Activated naive CD8-positive, alpha-beta T cell (primary cell): ENCODE data around the gene SORCS3.

ENCODE experiments used
- H3K27ac Mint-ChIP-seq: one replicate; pipeline ENCODE4 v1.8.0; 2021; ENCODE audit warnings: mixed read lengths
- H3K27me3 Mint-ChIP-seq: one replicate; pipeline ENCODE4 v1.8.0; 2021; ENCODE audit warnings: mixed read lengths
- H3K36me3 Mint-ChIP-seq: one replicate; pipeline ENCODE4 v1.8.0; 2021; ENCODE audit warnings: mixed read lengths
- H3K4me1 Mint-ChIP-seq: one replicate; pipeline ENCODE4 v1.8.0; 2021; ENCODE audit warnings: low read depth, mixed read lengths
- H3K4me3 Mint-ChIP-seq: one replicate; pipeline ENCODE4 v1.8.0; 2021; ENCODE audit warnings: mild to moderate bottlenecking, mixed read lengths
- H3K9me3 Mint-ChIP-seq: one replicate; pipeline ENCODE4 v1.8.0; 2021; ENCODE audit warnings: low read depth, mixed read lengths

SORCS3 gene

DNA sequence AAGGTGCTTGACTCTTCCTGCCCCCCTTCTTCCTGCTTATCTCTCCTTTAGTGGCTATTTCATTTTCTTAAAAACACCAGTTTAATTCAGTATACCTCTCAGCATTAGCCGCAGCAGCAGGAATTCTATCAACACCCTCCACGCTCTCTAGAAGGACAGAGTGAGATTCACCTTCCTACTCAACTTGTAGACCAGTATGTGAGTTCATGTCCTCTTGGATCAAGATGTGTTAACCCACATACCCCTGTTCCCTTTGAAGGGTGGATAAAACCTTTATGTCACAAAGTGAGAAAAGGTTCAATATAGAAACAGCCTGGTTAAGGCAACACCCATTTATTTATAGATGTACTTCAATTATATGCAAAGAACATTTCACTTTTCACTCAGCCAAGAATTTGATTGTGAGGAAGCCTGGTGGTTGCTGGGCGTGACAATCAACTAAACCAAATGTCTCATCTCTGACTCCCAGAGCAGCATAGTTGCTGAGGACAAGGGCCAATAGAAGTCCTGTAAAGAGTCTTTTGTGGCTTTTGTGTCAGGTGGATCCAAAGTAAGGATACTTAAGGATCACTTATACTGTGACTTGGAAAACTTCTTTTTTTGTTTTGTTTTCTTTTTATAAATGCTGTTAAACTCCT, 617.1 kb downstream of the SORCS3 start:
- H3K36me3 Mint-ChIP-seq: no peaks in the 10 kb centered on the region
- H3K4me1 Mint-ChIP-seq: no peaks in the 10 kb centered on the region
- no peaks in the 10 kb centered on the region for H3K9me3 Mint-ChIP-seq
- no peak overlapping the region for H3K27ac Mint-ChIP-seq
- H3K27me3 Mint-ChIP-seq: no peaks in the 10 kb centered on the region
- H3K4me3 Mint-ChIP-seq: no peak overlapping the region

DNA sequence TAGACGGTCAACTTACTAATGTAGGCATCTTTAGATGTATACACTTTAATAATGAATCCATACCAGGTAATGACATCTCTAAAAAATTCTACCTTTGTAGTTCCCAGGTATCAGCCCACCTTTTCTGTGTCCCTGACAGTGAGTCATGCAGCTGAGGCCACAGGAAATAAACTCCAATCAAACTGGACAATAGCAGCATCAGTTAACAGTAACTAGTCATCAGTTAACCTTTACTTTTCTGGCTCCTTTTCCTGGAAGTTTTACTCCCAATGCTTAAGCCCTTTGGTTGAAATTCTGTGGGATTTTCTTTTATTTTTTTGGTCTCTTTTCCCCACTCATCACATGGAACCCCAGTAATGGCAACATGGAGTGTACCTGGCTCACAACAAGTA, 617.6 kb downstream of the SORCS3 start:
- H3K4me1 Mint-ChIP-seq: no peaks in the 10 kb centered on the region
- H3K36me3 Mint-ChIP-seq: no peaks in the 10 kb centered on the region
- no peak overlapping the region for H3K27ac Mint-ChIP-seq
- no peaks in the 10 kb centered on the region for H3K9me3 Mint-ChIP-seq
- H3K4me3 Mint-ChIP-seq: no peak overlapping the region
- no peaks in the 10 kb centered on the region for H3K27me3 Mint-ChIP-seq

DNA sequence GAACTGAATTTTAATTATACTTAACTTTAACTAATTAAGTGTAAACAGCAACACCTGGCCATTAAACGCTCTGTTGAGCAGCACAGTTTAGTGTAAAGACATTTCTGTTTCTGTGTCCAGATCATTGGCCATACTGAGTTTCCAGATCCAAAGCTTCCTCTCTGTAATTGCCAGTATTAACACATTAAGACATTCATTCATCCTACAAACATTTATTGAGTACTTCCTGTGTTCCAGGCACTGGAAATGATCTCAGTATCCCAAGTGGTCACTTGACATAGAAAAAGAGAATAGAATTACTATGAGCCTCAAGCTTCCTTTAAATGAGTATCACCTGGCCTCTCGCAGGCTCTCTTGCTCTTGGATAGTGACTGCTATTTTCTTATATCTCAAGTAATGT, 618.1 kb downstream of the SORCS3 start:
- Mint-ChIP-seq H3K27ac (no peak overlapping the region), H3K27me3 (no peaks in the 10 kb centered on the region), H3K36me3 (no peaks in the 10 kb centered on the region), H3K4me1 (no peaks in the 10 kb centered on the region), H3K9me3 (no peaks in the 10 kb centered on the region), H3K4me3 (no peak overlapping the region)

DNA sequence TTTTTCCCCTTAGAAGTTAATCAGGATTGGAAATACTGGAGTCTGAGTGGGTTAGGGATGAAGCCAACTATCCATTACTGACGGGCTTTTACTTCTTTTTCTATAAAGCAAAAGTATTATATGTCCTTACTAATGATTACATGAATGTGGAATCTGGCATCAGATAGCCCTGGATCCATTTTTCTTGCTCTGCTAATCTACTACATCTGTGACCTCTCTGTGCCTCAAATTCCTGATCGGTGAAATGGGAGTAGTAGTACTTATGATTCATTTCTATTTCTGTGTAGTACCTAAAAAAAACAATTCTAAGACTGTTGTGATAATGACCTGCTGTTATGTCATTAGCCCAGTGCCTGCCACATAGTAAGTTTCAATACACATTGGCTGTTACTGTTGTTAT, 621.6 kb downstream of the SORCS3 start:
- H3K4me1 Mint-ChIP-seq: no peaks in the 10 kb centered on the region
- H3K27ac Mint-ChIP-seq: no peak overlapping the region
- no peak overlapping the region for H3K4me3 Mint-ChIP-seq

DNA sequence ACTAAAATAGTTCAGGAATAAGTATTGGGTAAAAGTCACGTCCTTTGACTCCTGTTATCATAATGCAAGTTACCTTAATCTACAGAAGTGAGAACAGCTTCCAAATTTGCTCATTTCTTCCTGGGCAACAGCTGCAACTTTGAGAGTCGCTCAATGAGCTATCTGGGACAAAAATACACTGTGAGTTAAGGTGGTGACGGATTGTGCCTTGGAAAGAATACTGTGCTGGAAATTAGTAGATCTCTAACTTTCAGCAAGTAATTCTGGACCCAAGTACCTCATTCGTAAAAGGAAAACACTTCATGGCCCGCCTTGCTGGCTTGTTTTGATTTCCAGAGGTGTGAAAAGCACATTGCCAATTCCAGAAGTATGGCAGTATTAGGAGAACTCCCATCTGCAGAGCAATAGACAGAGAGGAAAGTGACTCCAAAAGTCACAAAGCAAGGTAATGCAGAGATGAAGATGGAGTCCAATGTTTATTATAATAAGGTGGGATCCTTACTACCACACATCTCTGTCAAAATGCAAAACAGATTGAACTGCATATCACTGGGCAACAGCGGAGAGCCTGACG, 626.0 kb downstream of the SORCS3 start:
- Mint-ChIP-seq H3K9me3 (no peaks in the 10 kb centered on the region), H3K4me1 (no peaks in the 10 kb centered on the region), H3K4me3 (no peak overlapping the region), H3K36me3 (no peaks in the 10 kb centered on the region), H3K27ac (no peak overlapping the region), H3K27me3 (no peaks in the 10 kb centered on the region)

More for the DNA sequence above, 621.6 kb downstream of the SORCS3 start:
- no peaks in the 10 kb centered on the region for H3K9me3 Mint-ChIP-seq
- H3K27me3 Mint-ChIP-seq: no peaks in the 10 kb centered on the region
- no peaks in the 10 kb centered on the region for H3K36me3 Mint-ChIP-seq

DNA sequence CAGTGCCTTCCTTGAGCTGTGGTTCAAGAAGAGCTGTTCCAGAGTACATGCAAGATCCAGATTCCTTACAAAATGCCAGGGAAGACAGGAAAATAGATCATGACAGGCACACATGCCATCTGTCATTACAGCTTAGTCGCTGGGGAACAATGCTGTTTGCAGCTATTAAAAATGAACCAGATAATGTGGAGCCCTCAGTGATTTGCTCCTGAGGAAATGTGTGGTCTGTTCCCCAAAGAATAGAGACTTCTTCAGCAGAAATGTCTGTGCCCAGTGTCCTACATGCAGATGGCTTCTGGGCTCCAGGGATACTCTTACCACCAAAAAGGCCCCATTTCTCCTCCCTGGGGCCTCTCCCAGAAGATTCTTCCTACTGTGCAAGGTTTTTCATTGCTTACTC, 627.9 kb downstream of the SORCS3 start:
- Mint-ChIP-seq H3K4me3 (no peak overlapping the region), H3K4me1 (no peaks in the 10 kb centered on the region), H3K27me3 (no peaks in the 10 kb centered on the region), H3K36me3 (no peaks in the 10 kb centered on the region), H3K27ac (no peak overlapping the region), H3K9me3 (no peaks in the 10 kb centered on the region)

DNA sequence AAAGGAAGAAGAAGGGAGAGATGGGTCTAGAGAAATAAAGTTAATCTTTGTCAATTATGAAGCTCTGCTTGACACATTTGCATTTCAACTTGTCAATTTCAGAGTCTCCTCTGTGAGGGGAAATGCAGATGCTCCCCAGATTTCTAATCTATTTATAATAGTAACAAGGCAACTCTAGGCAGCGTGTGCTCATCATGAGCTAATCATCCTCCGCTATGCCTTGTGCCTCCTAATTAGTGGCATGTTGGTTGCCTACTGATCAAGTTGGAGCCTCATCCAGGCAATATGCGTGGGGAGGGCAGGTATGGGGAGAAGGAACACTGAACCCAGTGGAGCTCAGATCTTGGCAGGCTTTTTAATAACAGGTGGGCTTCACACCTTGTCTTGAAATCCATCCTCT, 628.6 kb downstream of the SORCS3 start:
- Mint-ChIP-seq H3K36me3 (no peaks in the 10 kb centered on the region), H3K4me3 (no peak overlapping the region), H3K9me3 (no peaks in the 10 kb centered on the region), H3K27me3 (no peaks in the 10 kb centered on the region), H3K4me1 (no peaks in the 10 kb centered on the region), H3K27ac (no peak overlapping the region)

DNA sequence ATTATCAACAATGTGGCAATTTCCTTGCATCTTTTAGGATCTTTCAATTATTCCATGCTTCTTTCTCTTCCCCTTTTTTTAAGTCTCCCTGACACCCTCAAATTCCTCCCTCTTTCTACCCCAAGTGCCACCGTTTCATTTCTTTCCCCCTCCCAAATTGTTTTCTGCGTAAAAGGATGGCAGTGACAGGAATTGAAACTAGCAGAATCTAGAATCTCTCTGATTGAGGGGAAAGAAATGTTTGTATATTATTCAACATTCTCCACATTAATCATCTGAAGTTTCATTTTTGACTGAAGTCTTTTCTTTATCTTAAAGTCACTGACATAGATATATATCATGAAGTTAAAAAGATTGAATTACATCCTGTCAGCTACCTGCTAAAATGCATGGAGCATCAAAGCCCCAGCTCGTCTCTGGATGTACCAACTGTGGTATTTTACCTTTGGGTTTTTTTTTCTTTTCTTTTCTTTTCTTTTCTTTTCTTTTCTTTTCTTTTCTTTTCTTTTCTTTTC, 633.5 kb downstream of the SORCS3 start:
- Mint-ChIP-seq H3K27me3 (no peaks in the 10 kb centered on the region), H3K36me3 (no peaks in the 10 kb centered on the region), H3K27ac (no peak overlapping the region), H3K4me3 (no peak overlapping the region), H3K9me3 (no peaks in the 10 kb centered on the region), H3K4me1 (no peaks in the 10 kb centered on the region)

DNA sequence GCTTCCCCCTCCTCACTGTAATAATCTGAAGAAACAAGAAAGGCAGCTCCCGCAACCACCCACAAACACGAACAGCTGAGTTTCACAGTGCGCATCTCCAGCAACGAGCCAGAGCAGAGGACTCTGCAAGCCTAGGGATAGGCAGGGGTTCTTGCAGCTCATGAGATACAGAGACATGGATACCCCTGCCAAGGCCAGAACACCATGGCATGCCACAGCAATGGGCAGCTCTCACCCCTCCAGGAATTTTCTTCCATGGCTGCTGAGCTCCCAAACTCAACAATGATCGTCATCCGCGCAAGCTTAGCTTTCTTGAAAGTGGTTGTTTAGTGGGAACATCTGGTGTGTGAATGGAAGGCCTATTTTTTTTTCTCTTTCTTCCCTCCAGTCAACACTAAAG, 637.3 kb downstream of the SORCS3 start:
- H3K4me1 Mint-ChIP-seq: no peaks in the 10 kb centered on the region
- no peaks in the 10 kb centered on the region for H3K27me3 Mint-ChIP-seq
- H3K36me3 Mint-ChIP-seq: no peaks in the 10 kb centered on the region
- no peaks in the 10 kb centered on the region for H3K9me3 Mint-ChIP-seq
- H3K27ac Mint-ChIP-seq: no peak overlapping the region
- no peak overlapping the region for H3K4me3 Mint-ChIP-seq

DNA sequence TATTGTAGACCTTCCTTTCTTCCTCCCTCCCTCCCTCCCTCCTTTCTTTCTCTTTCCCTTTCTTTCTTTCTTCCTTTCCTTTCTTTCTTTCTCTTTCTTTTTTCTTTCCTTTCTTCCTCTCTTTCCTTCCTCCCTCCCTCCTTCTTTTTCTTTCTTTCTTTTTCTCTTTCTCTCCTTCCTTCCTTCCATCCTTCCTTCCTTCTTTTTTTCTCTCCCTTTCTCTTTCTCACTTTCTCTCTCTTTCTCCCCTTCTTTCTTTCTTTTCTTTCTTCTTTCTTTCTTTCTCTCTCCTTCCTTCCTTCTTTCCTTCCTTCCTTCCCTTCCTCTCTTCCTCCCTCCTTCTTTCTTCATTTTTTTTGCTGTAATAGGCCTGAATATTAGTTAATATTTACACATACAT, 638.0 kb downstream of the SORCS3 start:
- Mint-ChIP-seq H3K4me1 (no peaks in the 10 kb centered on the region), H3K4me3 (no peak overlapping the region), H3K36me3 (no peaks in the 10 kb centered on the region), H3K27ac (no peak overlapping the region), H3K27me3 (no peaks in the 10 kb centered on the region), H3K9me3 (no peaks in the 10 kb centered on the region)

DNA sequence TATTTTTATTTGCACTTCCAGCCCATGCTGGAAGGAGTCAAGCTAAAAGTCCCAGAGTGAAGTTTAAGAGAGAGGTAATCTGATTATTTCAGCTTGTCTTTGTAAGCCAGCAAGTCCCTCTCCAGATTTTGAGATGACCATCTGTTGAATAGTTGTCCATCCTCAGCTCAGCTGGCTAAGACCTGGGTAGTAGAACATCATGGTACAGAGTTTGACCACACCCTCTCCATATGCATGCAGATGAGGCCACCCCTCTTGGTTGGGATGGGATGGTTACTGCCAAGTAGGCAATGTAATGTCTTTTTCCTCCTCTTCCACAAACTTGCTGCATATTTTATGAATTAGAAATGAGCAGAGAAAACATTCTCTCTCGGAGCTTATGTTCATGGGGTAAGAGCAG, 639.8 kb downstream of the SORCS3 start:
- Mint-ChIP-seq H3K4me1 (no peaks in the 10 kb centered on the region), H3K27ac (no peak overlapping the region), H3K4me3 (no peak overlapping the region), H3K9me3 (no peaks in the 10 kb centered on the region), H3K27me3 (no peaks in the 10 kb centered on the region), H3K36me3 (no peaks in the 10 kb centered on the region)

DNA sequence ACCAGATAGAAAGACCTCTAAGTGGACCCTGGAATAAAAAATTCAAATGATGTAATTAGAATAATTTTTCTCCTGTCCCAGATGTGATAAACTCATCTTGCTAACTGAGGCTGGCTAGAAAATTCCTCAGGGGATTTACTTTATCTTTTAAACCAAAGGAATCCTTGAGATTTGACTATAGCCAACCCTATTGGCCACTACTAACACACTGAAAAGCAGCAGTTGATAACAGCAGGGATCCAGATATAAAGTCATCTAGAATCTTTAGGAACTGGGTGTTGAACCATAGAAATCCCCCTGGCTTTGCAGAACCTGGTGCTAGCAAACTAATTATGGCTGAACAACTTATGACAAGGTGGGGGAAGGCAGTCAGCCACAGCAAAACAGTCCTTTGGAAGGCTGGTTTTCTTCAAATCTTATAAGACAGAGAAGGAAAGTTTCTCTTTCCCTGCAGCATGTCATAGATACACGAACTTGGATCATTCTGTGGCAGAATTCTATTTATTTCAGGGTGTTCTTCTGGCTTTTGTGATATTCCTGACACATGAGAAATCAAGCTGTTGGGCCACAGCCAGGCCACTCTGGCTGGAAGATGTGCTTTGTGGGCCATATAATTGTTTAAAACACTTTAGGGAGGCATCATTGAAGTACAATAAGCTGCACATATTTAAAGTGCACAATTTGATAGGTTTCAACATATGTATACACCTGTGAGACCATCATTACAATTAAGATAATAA, 643.6 kb downstream of the SORCS3 start:
- Mint-ChIP-seq H3K27me3 (peaks cover 2% of the 10 kb centered on the region), H3K27ac (no peak overlapping the region), H3K4me1 (no peaks in the 10 kb centered on the region), H3K4me3 (no peak overlapping the region), H3K36me3 (no peaks in the 10 kb centered on the region), H3K9me3 (no peaks in the 10 kb centered on the region)

DNA sequence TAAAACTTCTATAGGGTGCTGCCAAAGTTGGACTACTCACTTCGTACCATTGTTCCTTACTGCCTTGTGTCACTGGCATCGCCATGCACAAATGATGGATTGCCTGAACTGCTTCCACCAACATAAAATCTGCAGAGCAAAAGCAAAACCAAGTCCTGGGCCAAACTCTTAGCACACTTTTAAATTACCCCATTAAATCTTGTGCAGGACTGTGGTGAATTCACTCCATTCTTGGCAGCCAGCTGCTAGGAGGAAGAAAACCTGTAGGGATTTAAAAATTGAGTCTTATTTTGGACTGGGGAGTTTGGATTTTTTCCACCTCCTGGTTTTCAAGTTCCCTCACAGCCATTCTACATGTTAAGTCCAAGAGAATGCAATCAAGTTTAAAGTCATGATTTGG, 646.9 kb downstream of the SORCS3 start:
- H3K36me3 Mint-ChIP-seq: no peaks in the 10 kb centered on the region
- no peaks in the 10 kb centered on the region for H3K4me1 Mint-ChIP-seq
- no peak overlapping the region for H3K4me3 Mint-ChIP-seq
- H3K27ac Mint-ChIP-seq: no peak overlapping the region
- no peaks in the 10 kb centered on the region for H3K9me3 Mint-ChIP-seq
- H3K27me3 Mint-ChIP-seq: peaks cover 2% of the 10 kb centered on the region

DNA sequence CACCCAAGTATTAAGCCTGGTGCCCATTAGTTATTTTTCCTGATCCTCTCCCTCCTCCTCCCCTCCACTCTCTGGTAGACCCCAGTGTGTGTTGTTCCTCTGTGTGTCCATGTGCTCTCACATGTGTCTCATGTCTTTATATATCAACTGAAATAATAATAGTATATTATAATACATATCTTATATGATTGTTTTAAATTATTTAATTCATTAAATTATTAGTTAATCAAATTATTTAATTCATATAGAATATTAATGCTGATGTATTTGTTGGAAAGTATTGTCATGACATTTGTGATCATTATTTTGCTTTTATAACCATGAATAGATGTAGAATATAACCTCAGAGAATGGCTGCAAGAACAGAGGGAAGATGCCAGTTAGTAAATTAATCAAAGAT, 647.5 kb downstream of the SORCS3 start:
- Mint-ChIP-seq H3K4me1 (no peaks in the 10 kb centered on the region), H3K9me3 (no peaks in the 10 kb centered on the region), H3K36me3 (no peaks in the 10 kb centered on the region), H3K4me3 (no peak overlapping the region), H3K27me3 (peaks cover 2% of the 10 kb centered on the region), H3K27ac (no peak overlapping the region)

DNA sequence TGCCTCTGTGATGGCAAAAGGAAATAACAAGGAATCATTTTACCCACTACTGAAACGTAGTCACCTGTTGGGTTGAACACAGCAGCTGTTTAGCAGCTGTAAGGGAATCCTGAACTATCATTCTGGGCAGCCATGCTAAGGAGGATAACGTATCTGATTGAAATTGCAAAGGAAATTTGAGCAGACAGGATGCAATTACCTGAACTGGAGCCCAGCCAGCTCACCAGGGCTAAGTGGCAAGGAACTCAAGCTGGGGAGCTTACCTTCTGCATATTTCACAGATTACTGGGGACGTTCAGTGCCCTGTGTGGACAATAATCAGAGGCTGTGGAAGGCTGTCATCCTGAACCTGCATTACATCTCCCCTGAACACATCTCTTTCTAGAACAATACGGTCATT, 650.5 kb downstream of the SORCS3 start:
- Mint-ChIP-seq H3K27me3 (peaks cover 2% of the 10 kb centered on the region), H3K27ac (no peak overlapping the region), H3K4me1 (no peaks in the 10 kb centered on the region), H3K4me3 (no peak overlapping the region), H3K9me3 (no peaks in the 10 kb centered on the region), H3K36me3 (no peaks in the 10 kb centered on the region)
